HG02798 (cell line): ENCODE measurements around the gene DNER.
"Not testable (repeated sequence)": the region's sequence is repeated elsewhere in the genome, so short reads cannot be mapped to it uniquely, and the experiment has no call there.

Experiments used
- ATAC-seq: cut with Tn5 transposase; IDR thresholded peaks from one replicate; pipeline ENCODE4 v1.9.1; 2021; ENCODE audit warnings: mild to moderate bottlenecking; ENCODE audit not compliant: unreplicated experiment, poor library complexity

Gene DNER

DNA sequence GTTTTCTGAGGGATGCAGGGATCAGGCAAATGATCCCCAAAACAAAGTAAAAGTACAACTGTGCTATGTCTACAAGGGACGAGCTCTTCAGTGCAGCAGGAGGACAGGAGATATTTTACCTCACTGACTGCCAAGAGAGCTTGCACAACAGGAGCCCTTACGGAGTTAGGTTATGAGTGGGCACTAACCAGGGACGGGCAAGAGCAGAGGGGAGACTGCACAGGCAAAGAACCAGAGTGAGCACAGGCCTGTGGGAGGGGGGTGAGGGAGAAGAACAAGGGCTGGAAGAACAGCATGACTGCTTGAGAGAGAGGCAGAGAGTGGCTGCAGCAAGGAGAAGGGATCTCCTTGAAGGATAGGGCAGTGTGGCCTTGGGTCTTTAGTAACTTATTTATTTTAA is 342.1 kb downstream of the DNER start:
- no peak for ATAC-seq

DNA sequence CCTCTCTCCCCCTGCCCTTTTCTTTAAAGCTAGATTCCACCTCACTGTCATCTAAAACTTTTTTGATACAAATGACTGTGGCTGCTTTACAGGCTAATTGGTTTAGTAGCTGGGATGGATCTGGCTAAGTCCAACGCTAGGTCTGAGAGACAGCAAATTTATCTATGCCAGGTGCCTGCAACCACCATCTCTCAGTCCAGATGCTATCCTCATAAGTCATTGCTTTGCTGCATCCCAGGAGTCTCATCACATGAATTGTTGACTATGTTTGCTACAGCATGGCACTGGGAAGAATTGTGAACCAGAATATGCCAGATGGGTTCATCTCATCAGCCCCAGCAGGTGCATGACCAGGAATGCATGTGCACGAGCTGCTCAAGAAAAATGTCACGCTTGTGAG is 343.3 kb downstream of the DNER start:
- ATAC-seq: no peak

DNA sequence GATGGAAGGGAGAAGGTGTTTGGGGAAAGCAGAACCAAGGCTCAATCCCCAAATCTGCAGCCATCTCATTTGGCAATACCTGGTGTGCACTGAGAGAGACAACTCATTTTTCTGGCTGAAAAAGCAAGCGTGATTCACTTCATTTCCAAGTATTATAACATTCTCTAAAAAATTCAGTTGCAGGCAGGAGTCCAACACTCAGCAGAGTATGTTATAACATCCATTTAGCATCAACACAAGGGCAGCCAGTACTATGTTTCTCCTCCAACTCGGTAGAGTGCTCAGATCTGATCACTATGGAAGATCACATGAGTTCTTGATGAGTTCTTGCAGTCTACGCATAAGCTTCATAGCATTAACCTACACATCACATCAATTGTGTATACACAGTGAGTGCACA is 343.8 kb downstream of the DNER start:
- no peak for ATAC-seq

DNA sequence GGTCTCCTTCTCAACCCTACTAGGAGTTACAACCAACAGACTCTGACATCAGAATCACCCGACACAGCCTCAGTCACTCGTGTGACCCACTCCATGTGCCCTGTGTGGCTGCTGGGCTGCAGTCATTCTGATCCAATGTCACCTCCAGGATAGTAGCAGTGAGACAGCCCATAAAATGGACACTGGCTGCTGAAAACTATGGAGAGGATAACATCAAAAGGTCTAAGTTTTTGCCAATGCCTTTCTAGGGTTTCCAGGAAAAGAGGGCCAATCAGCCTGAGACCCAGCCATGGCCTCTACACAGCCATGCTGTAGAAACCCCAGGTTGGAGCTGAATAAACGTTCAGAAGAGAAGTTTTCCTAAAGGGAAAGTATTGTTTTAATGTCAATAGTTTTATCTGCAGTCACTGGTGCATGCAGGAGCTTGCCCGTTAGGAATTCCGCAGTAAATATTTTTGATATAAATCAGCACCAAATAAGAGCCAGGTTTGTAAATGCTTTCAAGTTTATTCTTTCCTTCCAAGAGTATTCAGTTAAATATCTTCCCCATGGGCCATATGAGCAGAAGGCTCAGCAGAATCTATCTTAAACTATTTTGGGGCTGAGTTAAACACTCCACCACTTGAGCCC is 351.1 kb downstream of the DNER start:
- ATAC-seq: no peak

DNA sequence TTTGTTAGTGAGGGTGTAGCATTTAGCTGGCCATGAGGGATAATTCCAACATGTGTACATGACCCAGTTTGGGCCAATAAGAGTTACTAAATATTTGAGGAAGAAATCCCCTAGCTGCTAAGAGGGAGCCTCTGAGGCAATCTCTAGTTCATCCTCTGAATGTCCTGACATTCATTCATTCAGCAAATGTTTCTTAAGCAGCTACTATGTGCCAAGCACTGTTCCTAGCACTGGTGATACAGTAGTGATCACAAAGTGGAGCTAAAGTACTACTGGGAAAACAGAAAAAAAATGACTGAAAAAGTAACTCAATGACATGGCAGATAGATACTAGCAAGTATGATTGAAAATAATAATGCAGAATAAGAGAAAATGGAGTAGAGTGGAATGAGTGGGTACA is 363.5 kb downstream of the DNER start:
- no peak for ATAC-seq

DNA sequence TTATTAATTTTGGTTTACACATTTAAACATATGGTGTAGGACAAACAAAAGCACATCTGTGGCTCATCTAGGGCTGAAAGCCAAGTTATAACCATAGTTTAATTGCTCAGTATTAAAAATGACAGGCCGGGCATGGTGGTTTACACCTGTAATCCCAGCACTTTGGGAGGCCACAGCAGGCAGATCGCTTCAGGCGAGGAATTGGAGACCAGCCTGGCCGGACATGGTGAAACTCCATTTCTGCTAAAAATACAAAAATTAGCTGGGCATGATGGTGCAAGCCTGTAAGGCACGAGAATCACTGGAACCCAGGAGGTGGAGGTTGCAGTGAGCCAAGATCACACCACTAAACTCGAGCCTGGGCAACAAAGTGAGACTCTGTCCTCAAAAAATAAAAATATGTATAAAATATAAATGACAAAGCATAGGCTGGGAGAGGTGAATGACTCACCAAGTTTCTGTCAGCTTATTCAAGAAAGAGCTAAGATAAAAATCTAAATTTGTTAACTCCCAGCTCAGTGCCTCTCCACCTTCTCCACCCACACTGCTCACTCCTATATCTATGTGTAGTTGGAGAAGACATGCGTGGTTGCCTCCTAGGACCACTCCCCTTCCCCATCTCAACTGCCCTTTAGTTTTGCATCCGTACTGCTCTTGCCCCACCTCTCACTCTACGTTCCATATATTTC is 364.1 kb downstream of the DNER start:
- ATAC-seq: no peak

DNA sequence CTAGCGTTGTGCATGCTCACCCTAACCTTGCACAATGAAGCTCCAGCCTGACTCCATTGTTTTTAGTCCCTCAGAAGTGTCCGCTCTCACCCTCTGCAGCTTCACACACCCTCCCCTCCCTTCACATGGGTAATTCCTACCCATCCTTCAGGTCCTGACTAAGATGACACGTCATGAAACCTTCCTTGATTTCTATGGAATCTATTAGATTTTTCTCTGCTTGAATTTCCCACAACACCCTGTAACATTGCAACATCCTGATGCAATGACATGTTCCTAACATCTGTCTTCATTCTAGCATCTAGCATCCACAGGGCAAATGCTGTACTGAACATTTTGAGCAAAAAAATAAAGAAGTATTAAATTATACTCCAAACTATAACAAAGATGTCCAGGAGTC is 366.2 kb downstream of the DNER start:
- no peak for ATAC-seq

DNA sequence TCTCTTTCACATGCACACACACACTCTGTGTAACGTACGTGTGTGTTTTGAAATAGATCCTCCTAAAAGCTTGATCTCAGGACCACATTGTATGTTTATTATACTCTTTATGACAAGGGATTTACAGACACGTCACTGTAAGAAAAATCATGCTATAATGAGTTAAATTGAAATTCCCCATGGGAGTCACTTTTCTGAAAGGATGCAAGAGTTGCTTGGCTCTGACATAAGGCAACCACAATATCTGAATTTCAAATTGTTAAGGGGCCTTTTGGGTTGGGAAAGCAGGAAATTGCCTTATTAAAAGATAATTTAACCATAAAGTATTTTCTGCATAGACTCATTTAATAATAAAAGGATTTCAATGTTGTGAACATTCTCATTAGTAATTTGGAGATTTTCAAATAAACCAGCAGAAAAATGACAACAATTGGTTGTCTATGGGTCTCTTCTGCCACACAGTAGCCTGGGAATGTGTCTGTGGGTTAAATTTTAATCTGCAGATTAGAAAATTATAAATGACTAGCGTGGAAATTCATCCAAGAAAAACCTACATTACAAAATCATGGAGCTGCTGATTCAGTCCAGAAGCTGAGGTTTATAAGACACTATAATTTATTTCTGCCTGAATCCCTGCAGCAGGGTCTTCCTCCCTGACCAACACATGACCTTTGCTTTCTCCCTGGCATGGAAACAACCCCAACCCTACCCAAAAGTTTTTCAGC is 367.4 kb downstream of the DNER start:
- no peak for ATAC-seq

DNA sequence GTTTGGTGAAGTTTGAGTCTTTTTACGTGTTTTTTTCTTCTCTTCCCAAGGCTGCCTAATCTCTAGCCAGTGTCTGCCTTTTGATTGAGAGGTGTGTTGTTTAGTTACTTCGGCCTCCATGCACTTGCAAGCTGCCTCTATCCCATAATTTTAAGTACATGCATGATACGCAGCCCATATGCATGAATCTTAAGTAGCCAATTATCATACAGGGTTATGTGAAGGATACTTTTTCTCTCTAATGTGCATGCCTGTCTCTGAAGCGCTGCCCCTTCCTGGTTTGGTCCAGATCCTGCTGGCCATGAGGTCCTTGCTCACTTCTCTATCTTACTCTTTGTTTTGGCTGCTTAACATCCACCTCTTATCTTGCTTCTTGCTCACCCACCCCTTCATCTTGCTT is 369.4 kb downstream of the DNER start:
- ATAC-seq: no peak

DNA sequence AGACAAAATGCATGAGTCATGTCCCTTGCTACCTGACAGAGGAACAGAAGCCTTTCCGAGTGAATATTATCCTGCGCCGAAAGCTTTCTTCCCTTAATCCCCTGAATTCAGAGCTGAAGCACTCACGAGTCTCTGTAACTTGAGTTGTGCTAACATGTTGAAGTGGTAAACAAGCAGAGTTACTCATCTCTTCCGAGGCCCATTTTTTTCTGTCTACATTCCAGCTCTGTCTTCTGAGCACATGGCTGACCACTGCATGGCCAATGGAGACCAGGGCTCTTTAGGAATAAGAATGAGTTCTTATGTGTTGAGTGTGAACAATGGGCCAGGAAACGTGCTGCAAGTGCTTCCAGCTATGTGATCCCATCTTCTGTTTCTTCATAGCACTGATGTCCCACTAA is 370.2 kb downstream of the DNER start:
- ATAC-seq: no peak

DNA sequence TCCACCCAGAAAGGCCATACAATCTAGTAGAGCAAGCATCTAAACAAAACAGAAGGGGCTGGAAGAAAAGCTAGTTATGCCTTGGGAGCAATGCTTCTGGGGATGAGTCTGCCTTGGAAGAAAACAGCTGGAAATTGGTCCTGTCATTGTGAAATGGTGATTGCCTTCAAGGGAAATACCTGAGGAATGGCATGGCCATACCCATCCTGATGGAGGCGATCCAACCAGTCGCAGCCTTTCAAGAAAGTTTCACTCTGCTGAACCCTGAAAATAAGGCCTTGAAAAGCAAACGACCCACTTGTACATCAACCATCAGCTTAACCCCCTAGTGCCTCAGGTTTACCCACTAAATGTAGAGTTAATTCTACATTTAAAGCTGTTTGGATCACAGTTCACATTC is 370.7 kb downstream of the DNER start:
- ATAC-seq: no peak

DNA sequence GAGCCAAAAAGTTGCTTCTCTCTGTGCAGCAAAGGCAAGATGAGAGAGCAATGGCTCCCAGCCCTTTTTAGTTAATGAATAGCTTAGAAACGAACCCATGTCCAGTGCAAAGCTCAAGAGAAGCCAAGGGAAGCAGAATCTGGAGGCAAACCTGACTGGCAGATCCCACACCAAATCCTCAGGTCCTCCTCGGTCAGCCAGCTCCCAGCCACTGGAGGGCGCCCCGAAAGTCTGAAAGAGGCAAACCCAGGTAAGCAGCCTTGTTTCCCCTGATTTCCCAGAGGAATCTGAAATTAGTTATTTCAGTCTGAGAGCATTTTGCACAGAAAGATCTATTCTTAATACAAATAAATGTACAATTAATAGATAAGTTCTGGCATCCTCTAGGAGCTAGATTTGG is 372.0 kb downstream of the DNER start:
- no peak for ATAC-seq

DNA sequence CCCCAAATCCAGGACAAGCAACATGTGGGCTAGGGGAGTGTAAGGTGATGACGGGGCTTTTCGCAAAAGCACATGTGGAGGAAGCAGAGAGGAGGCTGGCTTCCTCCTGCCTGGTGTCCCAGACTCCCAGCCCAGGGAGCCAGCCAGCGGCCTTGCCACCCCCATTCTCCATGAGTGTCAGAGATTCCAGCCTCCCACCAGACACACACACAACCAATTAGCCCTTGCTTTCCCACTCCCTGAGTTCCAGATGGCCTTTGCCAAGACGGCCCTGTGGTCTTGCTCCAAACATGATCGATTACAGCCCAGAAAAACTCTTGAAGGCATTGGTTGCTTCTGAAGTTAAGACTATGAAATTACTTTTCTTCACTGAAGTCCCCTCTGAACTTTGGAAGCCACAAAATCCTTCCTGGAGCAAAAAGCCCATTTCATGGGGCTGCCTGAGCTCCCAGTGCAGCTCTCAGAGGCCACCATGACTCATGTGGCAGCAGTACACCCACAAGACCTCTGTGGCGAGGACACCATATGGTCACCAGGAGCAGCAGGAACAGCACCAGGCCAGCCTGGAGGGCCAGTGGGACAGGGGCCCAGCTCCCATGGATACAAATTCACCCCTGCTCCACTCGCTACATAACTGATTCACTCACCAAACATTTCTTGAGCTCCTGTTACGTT is 374.1 kb downstream of the DNER start:
- ATAC-seq: no peak

DNA sequence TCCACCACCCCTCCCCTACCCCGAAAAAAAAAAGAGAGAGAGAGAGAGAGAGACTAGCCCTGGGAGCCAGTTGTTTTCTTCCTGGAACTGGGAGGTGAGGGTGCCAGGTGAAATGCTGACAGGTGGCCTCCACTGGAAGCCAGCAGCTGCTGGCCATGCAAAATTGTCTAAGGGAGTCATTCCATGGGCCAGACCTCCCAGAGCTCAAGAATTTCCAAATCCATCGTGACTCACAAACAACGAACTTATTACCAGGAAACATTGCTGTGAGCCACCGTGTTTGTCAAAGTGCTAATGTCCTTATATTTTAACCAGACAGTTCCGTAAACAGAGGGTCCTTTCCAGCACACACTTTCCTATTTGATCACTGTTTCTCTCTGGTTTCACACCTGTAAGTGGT is 374.7 kb downstream of the DNER start:
- no peak for ATAC-seq

DNA sequence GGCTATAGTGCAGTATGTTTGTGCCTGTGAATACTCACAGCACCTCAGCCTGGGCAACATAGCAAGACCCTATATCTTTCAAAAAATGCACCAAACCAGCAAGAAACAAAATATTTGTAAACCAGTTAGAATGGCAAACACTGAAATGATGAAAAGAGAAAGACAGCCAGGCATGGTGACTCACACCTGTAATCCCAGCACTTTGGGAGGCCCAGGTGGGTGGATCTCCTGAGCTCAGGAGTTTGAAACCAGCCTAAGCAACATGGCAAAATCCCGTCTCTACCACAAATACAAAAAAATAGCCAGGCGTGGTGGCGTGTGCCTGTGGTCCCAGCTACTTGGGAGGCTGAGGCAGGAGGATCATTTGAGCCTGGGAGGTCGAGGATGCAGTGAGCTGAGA is 375.2 kb downstream of the DNER start:
- ATAC-seq: not testable (repeated sequence)

DNA sequence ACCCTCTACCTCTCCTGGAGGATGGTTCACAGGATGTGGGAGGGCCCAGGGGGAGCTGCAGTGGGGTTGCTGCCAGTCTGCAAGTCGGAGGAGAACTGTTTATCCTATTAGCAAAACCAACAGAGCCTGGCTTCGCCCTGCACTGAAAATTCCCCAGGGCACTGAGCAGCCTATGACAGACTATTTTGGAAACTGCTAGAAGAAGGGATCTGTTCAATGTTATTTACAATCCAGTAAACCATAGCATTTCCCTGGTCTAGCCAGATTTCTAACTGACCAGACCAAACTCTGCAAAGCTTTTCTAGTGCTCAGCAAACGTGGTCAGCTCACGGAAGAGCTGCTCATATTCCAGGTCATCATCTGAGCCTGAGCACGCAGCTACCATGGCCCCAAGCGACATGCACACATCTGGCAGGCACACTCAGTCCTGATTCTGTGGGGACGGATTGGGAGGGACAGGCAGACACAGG is 378.4 kb downstream of the DNER start:
- ATAC-seq: no peak

DNA sequence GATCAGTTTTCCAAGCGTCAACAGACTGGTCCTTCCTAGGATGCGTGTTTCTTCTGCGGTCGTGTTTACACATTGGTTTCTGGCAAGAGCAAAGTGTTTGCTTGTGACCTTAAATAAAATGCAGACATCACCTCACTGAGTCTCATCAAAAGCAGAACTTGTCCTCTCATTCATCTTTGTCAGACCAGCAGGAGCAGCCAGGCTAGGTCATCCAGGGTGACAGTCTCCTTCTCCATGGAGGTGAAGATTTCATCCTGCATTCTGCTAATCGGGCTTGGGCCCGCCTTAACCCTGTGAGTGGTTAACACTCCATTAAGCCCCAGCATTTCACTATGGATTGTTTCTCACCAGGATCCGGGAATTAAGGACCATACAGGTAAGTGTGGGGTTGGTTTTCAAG is 379.0 kb downstream of the DNER start:
- no peak for ATAC-seq

DNA sequence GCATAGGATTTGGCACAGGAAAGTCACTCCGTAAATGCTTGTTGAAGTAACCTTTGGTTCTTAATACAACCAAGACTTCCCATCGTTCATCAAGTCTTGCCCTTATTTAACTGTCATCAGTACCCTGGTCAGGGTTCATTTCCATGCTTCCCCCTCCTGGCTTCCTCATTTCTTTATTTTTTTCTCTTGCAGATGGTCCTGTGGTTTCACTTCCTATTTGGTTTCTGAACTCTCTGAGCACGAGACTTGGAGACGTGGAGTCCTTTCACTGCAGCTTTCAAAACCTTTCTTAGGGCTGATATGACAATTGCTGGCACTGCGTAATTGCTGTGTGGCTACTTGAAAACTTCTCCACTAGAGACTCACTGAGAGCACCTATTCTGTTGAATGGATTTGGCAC is 383.4 kb downstream of the DNER start:
- ATAC-seq: no peak

DNA sequence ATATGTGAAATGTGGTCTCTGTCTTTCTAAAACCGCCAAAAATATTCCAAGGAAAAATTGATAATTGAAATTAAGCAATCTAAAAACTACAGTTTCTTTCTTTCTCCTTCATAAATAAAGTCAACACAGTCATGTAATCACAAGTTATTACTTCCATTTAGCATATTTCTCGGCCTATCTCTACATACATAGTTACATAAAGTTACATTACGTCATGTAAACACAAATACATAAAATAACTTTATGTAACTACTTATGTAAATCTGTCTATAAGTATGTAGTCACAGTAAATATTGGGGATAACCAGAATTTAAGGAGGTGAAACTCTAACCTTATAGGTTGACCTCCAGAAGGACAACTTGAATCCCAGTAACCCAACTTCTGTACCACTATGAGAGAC is 394.8 kb downstream of the DNER start:
- no peak for ATAC-seq

DNA sequence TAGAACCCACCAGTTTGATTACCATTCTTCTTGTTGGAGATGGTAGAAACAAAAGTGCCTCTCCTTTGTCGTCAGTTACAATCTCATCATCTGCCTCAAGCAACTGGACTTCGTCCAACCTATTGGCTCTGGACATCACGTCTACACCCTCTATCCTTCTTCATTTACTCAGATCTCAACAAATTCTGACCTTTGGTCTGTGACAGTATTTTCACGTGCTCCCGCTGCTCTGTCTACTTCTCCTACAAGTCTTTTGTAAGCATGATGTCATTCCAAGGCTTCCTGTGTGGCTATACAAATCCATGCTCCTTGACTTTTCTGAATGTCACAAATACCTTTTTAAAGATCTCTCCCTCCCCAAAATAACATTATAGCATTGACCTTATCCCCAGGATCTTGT is 400.2 kb downstream of the DNER start:
- ATAC-seq: no peak

DNA sequence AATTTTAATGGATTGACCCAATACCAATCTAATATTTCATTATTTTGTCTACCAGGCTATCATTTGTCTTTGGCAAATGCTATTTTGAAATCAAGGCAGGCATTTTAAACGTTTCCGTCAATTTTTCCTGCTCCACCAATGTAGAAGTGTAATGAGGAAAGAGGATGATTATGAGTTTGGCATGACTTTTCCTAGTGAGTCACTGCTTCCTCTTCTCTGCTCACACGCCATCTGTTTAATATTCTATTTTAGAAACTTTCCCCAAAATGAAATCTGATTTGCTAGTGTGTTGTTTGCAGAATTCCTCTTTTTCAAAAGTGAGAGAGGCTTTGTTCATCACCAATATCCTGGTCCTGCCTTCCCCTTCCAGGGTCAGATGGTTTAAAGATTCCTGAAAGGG is 400.8 kb downstream of the DNER start:
- no peak for ATAC-seq
